ENCODE results near the gene CD300A.

The CD300A gene

DNA sequence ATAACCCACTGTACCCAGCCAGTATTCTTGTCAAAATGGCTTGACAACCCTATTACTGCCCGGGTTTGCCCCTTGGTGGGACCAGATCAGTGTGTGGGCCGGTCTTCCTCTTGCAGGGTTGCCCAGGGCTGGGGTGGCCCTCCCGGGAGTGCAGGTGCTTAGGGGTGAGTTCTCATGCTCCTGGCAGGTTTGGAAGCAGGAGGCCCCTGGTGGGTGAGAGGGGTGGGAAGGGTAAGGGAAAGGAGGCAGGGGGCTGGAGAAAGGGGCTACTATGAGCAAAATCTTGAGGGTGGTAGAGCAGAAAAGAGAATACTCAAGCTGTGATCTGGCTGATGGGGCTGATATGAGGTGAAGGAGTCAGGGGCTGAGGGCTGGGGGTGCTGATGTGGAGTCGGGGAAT, 6.5 kb downstream of the CD300A start:
- TF ChIP-seq GATA2 (IDR thresholded peaks at IDR 0.05; ENCODE audit: low read depth, low read length), result no peak
- TF ChIP-seq GATA3 (IDR thresholded peaks at IDR 0.05; ENCODE audit: low read depth, low read length), result no peak

DNA sequence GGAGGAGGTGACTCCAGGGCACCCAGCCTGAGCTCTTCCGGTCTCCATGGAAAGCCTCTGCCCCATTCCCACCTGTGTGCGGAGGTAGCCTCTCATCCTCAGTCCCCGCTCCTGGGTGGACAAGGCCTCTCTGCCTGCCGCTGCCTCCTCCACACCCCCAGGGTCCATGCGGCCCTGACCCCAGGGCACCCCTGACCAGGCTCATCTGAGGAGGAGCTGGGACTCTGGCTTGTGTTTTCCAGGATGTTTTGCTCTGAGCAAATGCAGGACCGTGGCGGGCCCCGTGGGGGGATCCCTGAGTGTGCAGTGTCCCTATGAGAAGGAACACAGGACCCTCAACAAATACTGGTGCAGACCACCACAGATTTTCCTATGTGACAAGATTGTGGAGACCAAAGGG, 6.9 kb downstream of the CD300A start:
- TF ChIP-seq GATA2 (IDR thresholded peaks at IDR 0.05; ENCODE audit: low read depth, low read length) (no peak), GATA3 (IDR thresholded peaks at IDR 0.05; ENCODE audit: low read depth, low read length) (no peak)

GRCh38 chr17:74474043-74474792, 7.8 kb downstream of the CD300A start:
- TF ChIP-seq GATA3 (IDR thresholded peaks at IDR 0.05; ENCODE audit: low read depth, low read length) (no peak), GATA2 (IDR thresholded peaks at IDR 0.05; ENCODE audit: low read depth, low read length) (no peak)

DNA sequence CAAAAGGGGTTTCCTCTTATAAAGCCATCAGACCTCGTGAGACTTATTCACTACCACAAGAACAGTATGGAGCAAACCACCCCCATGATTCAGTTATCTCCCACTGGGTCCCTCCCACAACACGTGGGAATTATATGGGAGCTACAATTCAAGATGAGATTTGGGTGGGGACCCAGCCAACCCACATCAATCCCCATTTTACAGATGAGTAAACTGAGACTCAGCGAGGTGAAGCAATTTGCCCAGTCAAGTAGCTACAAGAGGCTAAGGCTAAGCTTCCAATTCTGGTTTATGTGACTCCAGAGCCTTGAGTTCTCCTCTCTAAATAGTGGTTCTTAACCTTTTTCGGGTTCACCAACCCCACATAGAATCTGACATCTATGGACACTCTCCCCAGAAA, 8.8 kb downstream of the CD300A start:
- no peak for TF ChIP-seq GATA3 (IDR thresholded peaks at IDR 0.05; ENCODE audit: low read depth, low read length)
- TF ChIP-seq GATA2 (IDR thresholded peaks at IDR 0.05; ENCODE audit: low read depth, low read length), result no peak

DNA sequence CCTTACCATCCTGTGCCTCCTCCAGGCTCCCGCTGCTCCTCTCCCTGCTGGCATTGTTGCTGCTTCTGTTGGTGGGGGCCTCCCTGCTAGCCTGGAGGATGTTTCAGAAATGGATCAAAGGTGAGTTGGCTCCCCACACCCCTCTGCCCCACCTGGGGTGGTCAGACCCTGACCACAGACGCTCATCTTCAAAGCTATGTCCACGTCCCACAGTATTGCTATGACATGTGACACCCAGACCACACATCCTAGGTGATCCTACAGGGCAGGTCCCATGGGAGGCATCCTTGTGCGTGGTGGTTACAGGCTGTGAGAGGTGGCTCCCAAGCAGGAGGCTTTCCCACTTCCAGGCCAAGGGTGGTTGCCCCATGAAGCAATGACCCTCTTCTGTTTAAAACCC, 11.0 kb downstream of the CD300A start:
- TF ChIP-seq GATA3 (IDR thresholded peaks at IDR 0.05; ENCODE audit: low read depth, low read length) (no peak), GATA2 (IDR thresholded peaks at IDR 0.05; ENCODE audit: low read depth, low read length) (no peak)

DNA sequence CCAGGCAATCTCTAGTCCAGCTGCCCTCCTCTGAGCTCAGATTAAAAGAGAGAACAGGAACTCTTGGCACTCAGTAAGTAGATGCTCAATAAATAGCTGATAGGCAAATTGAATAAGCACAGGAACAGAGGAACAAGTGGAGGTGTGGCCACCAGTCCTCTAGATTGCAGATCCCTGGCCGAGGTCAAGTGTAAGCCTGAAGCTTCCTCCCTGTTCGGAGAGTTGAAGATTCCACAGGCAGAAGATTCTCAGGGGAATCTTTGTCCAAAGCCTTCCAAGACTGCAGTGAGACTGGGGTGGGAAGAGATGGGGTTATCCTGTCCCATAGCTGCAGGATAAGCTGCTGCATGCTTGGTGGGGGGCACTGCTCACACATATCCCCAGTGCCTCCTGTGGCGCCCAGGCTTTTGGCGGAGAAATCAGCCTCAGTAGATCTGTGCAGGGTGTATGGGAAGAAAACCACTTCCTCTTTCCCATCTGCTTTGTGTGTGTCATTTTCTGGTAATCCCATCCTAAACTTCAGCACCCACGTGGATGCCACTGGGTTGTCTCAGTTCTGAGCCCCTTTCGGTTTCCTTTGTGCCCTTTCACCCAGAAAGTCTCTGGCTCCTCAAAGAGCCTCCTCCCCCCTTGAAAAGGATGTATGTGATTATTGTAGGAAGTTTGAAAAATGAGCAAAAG, 12.1 kb downstream of the CD300A start:
- TF ChIP-seq GATA2 (IDR thresholded peaks at IDR 0.05; ENCODE audit: low read depth, low read length) (no peak), GATA3 (IDR thresholded peaks at IDR 0.05; ENCODE audit: low read depth, low read length) (no peak)

GRCh38 chr17:74480290-74480689, 13.9 kb downstream of the CD300A start:
- no peak for TF ChIP-seq GATA3 (IDR thresholded peaks at IDR 0.05; ENCODE audit: low read depth, low read length)
- no peak for TF ChIP-seq GATA2 (IDR thresholded peaks at IDR 0.05; ENCODE audit: low read depth, low read length)

- no peak for TF ChIP-seq GATA2 (IDR thresholded peaks at IDR 0.05; ENCODE audit: low read depth, low read length)
- no peak for TF ChIP-seq GATA3 (IDR thresholded peaks at IDR 0.05; ENCODE audit: low read depth, low read length)
Observed at GRCh38 chr17:74481621-74482020, 15.2 kb downstream of the CD300A start.

GRCh38 chr17:74484066-74484465, 17.6 kb downstream of the CD300A start:
- TF ChIP-seq GATA3 (IDR thresholded peaks at IDR 0.05; ENCODE audit: low read depth, low read length) (no peak), GATA2 (IDR thresholded peaks at IDR 0.05; ENCODE audit: low read depth, low read length) (no peak)

DNA sequence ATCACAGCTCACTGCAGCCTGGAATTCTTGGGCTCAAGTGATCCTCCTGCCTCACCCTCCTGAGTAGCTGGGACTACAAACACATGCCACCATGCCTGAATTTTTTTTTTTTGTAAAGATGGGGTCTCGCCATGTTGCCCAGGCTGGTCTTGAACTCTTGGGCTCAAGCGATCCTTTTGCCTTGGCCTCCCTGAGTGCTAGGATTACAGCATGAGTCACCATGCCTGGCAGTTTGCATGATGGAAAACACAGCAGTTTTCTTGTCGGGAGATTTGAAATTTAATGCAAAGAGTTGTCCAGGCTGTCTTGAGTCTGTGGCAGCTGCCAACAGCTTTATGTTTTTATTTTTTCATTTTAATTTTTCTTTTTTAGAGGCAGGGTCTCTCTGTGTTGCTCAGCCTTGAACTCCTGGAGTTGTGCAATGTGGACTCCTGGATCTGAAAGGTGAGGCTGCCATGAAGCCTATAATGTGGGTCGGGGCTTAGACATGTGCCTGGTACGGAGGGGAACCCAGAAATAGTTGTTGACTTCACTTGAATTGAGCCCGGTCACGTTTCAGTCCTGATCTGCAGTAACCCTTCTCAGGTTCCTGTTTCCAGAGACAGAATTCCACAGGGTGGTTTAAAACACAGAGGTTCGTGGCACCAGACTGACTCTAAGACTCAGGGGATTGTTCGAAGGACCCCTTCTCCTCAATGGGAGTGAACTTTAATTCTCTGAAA, 18.7 kb downstream of the CD300A start:
- no peak for TF ChIP-seq GATA2 (IDR thresholded peaks at IDR 0.05; ENCODE audit: low read depth, low read length)

- no peak for TF ChIP-seq GATA3 (IDR thresholded peaks at IDR 0.05; ENCODE audit: low read depth, low read length)
- TF ChIP-seq GATA2 (IDR thresholded peaks at IDR 0.05; ENCODE audit: low read depth, low read length), result no peak
Observed at GRCh38 chr17:74485841-74486240, 19.4 kb downstream of the CD300A start.

- TF ChIP-seq GATA3 (IDR thresholded peaks at IDR 0.05; ENCODE audit: low read depth, low read length), result no peak
- TF ChIP-seq GATA2 (IDR thresholded peaks at IDR 0.05; ENCODE audit: low read depth, low read length), result no peak
Observed at GRCh38 chr17:74490716-74491115, 24.3 kb downstream of the CD300A start.

- TF ChIP-seq GATA3 (IDR thresholded peaks at IDR 0.05; ENCODE audit: low read depth, low read length), result no peak
- no peak for TF ChIP-seq GATA2 (IDR thresholded peaks at IDR 0.05; ENCODE audit: low read depth, low read length)
Observed at GRCh38 chr17:74491626-74492025, 25.2 kb downstream of the CD300A start.

- TF ChIP-seq GATA2 (IDR thresholded peaks at IDR 0.05; ENCODE audit: low read depth, low read length) (no peak), GATA3 (IDR thresholded peaks at IDR 0.05; ENCODE audit: low read depth, low read length) (no peak)
Observed at GRCh38 chr17:74493331-74493833, 26.9 kb downstream of the CD300A start.
